Upper lobe of right lung (tissue), 1 donor: Measurements from ENCODE around the gene SRXN1. TPM values are rescaled to one million over a fixed set of nuclear protein-coding genes. Genes with fewer than 3 reads are reported as not detected.
A peak's percentile ranks its signal among the peaks of the same experiment; 100 is the strongest.

Source experiments
- ATAC-seq: fragments of 200-7000 bp; cut with Tn5 transposase; one replicate; pipeline ENCODE4 v1.9.1; 2020; ENCODE audit warnings: mild to moderate bottlenecking, moderate library complexity
- DNase-seq: peaks from one replicate; pipeline ENCODE4 v3.0.0-alpha.2; 2020
- H3K27ac ChIP-seq: fragments of 200-600 bp; one replicate; pipeline ENCODE4 v1.8.0; 2022
- H3K27me3 ChIP-seq: fragments of 200-600 bp; one replicate; pipeline ENCODE4 v1.8.0; 2022; ENCODE audit warnings: mild to moderate bottlenecking
- H3K36me3 ChIP-seq: fragments of 200-600 bp; one replicate; pipeline ENCODE4 v1.8.0; 2022
- H3K4me1 ChIP-seq: fragments of 200-600 bp; one replicate; pipeline ENCODE4 v1.8.0; 2022
- H3K4me3 ChIP-seq: fragments of 200-600 bp; one replicate; pipeline ENCODE4 v1.8.0; 2022; ENCODE audit warnings: mild to moderate bottlenecking
- H3K9me3 ChIP-seq: fragments of 200-600 bp; one replicate; pipeline ENCODE4 v1.8.0; 2022
- CTCF ChIP-seq: fragments of 200-600 bp; IDR thresholded peaks from one replicate; pipeline ENCODE4 v1.8.0; 2022; ENCODE audit warnings: antibody characterized with exemption
- intact Hi-C: fragments of 100-400 bp; cut with DNase I; formaldehyde crosslinking; loops from one replicate; pipeline ENCODE4 v1.11.0; 2022
- total RNA-seq: library from RNA; stranded (reverse); fragmentation: NEBNext Ultra II Directional; extraction: Animal tissue kit (Norgen Biotek cat#: 25700); gene quantifications from one replicate; pipeline ENCODE4 v1.2.1, GENCODE V29; 2021
- donor health status: DM: no; HTN: yes; CAD: no; lungs with severe emphysema.

Gene SRXN1
- total RNA-seq, 1 donor from 2014 or later = 41.2 TPM

DNA sequence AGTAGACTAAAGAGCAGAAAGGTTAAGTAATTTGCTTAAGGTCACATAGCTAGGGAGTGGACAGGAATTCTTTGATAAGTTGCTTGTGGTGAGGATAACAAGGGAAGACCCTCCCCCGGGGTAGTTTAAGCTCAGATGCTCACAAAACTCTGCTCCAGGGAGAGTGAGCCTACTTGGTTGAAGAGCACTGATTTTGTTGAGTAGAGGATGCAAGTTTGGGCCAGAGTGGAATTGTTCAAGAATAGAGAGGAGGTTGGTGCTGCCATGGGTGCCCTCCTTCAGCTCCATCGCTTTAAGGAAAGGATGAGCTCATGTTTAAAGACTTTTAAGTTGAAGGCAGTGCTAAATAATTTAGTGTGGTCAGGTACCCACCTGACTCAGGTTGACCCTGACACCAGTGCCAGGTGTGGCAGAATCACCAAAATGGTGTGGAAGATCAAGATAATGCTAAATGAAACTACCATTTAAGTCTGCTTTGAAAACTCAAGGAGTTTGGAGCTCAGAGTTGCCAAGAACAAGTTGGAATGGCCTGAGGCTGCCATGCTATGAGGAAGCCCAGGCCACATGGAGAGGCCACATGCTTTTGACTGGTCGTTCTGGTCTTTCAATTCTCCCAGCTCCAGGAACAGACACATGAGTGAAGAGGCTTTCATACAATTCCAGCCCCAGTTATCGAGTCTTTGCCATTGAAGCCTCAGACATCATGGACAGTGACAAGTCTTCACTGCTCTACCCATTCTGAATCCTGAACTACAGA lies 34.9 kb downstream of the SRXN1 start:
- H3K4me3 ChIP-seq = no peak overlapping the region
- DNase-seq (no peak), ATAC-seq (no peak)
- H3K36me3 ChIP-seq = no peaks in the 10 kb centered on the region
- H3K9me3 ChIP-seq = no peaks in the 10 kb centered on the region
- H3K4me1 ChIP-seq = no peaks in the 10 kb centered on the region
- TF ChIP-seq CTCF = no peak
- H3K27me3 ChIP-seq = peaks cover 5% of the 10 kb centered on the region
- intact Hi-C loops = no loop called here
- H3K27ac ChIP-seq = no peak overlapping the region

GRCh38 chr20:615514-615913 lies 37.5 kb downstream of the SRXN1 start:
- H3K4me1 ChIP-seq = no peaks in the 10 kb centered on the region
- no peak for ATAC-seq
- no peaks in the 10 kb centered on the region for H3K36me3 ChIP-seq
- peaks cover 29% of the 10 kb centered on the region for H3K27me3 ChIP-seq
- intact Hi-C loops = no loop called here
- H3K27ac ChIP-seq = no peak overlapping the region
- DNase-seq = no peak
- no peak overlapping the region for H3K4me3 ChIP-seq
- H3K9me3 ChIP-seq = no peaks in the 10 kb centered on the region
- TF ChIP-seq CTCF = no peak

DNA sequence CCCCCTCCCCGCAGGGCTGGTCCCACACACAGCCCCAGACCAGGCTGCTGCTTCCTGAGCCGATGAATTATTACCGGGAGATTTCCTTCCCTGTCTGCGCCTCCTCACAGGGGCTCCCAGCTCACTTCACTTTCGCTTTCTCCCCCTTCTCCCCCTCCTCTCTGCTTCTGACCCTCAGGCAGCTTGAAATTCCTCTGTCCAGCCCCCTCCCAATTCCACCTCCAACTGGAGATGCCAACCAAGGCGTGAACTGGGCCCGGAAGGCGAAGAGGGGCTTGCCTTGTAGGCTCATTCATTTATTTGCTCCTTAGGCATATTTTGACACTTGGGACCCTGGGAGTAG lies 41.2 kb downstream of the SRXN1 start:
- no peak for TF ChIP-seq CTCF
- Histone ChIP-seq H3K27me3 (peaks cover 48% of the 10 kb centered on the region), H3K27ac (no peak overlapping the region), H3K36me3 (no peaks in the 10 kb centered on the region), H3K4me3 (no peak overlapping the region), H3K4me1 (no peaks in the 10 kb centered on the region), H3K9me3 (no peaks in the 10 kb centered on the region)
- ATAC-seq = no peak
- intact Hi-C loops = no loop called here
- no peak for DNase-seq

DNA sequence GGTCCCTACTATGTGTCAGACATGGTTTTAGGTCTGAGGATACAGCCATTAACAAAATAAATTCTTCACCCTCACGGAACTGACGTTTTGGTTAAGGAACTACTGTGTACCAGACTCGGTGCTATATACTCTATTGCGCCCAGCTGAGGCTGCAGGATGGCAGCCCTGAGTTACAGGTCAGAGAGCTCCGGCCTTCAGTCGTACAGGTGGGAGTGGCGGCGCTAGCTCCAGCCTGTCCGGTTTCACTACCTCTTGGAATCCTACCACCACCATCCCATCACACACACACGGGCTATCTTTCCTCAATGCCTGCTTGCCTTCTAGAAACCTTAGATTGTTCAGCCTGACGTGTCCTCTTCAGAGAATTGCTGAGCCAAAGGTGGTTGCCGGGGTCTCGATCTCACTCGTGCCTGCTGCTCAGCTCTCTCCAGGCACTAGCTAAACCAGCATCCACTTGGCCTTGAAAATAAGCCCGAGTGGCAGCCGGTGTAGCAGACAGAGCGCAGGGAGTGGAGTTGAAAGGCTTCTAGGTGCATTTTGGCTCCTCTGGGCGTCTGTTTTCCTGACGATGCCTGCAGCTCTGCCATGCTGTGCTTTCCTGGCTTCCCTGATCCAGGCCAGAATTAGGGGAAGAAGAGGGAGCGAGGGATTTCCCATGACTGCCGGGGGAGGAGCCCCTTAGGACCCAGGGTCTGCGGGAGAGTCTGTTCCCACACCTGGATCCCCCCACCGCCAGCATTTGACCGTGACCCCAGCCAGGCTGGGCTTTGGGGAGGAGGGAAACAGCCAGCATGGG lies 41.8 kb downstream of the SRXN1 start:
- Histone ChIP-seq H3K27ac (no peak overlapping the region), H3K9me3 (no peaks in the 10 kb centered on the region), H3K4me3 (no peak overlapping the region), H3K27me3 (peaks cover 48% of the 10 kb centered on the region), H3K36me3 (no peaks in the 10 kb centered on the region), H3K4me1 (no peaks in the 10 kb centered on the region)
- intact Hi-C loops = no loop called here
- ATAC-seq = no peak
- no peak for TF ChIP-seq CTCF
- peak; percentile 57 for DNase-seq

DNA sequence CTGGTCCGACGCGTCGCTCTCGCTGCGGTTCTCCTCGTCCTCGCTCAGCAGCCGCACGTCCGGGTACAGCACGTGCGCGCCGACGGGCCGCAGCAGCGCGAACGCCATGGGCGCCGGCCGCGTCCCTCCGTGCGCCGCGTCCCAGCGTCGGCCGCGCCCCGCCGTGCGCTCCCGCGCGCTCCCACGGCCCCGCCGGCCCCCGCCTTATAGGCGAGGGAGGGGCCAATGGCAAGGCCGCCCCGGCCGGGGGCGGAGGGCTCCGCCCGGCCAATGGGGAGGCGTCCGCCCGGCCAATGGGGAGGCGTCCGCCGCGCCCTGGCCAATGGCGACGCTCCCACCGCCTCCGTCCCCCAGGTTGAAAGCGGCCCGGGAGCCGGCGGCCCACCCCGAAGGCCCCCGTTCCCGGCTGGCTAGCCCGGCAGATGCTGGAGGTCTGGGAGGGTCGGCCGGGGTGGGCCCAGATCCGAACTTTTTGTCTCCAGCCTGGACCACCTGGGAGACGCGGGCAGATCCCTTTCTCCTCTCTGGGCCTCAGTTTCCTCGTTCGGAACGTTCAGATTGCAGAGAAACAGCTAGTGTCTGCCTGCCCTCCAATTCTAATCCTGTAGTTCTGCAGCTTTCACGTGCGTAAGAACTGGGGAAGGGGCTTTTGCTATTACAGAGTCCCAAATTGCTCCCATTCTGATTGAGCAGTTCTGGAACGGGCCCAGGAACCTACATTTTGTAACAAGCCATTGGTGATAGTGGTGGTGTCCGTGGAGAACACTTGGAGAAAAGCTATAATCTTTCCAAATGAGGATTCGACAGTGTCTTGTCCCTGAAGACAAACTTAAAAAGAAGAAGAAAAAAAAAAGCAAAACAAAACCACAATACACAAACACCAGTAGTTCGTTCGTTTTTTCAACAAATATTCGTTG lies 42.6 kb downstream of the SRXN1 start, which contains the start of gene TCF15:
TCF15 (minus strand) TSS at position 180 of the 917 bp plus-strand sequence; CDS start at position 108, 72 bp downstream.
- H3K36me3 ChIP-seq = no peaks in the 10 kb centered on the region
- H3K4me3 ChIP-seq = peak within 1 kb of the TSS; percentile 19
- H3K27ac ChIP-seq = no peak within 1 kb of the TSS
- peaks cover 48% of the 10 kb centered on the region for H3K27me3 ChIP-seq
- H3K9me3 ChIP-seq = no peaks in the 10 kb centered on the region
- ATAC-seq (peak; percentile 75), DNase-seq (peak; percentile 55)
- no peak for TF ChIP-seq CTCF
- no peaks in the 10 kb centered on the region for H3K4me1 ChIP-seq
- intact Hi-C loops = no loop called here
